GM13976 (cell line): ENCODE data around the gene C6orf47.
A peak's percentile ranks its signal among the peaks of the same experiment; 100 is the strongest.

ENCODE experiments used
- DNase-seq: peaks from one replicate; pipeline ENCODE4 v3.0.0; 2012; ENCODE audit warnings: low spot score
- CTCF ChIP-seq: IDR thresholded peaks from 2 replicates; pipeline ENCODE4 v1.5.1; 2012; ENCODE audit warnings: borderline replicate concordance, mild to moderate bottlenecking; ENCODE audit not compliant: insufficient read depth; ENCODE audit errors: extremely low read depth, missing control alignments, control extremely low read depth
- in situ Hi-C: fragments of 300-500 bp; cut with MboI; formaldehyde crosslinking; loops from one replicate; pipeline ENCODE4 v1.12.0; 2022; ENCODE audit warnings: low sequenced_read_pairs, mixed read lengths, inconsistent platforms; ENCODE audit not compliant: unreplicated experiment

C6orf47 gene

GRCh38 chr6:31614684-31615578 lies 45.6 kb downstream of the C6orf47 start, which contains the start of gene AIF1:
AIF1 (plus strand) TSS chr6:31615234; CDS start chr6:31615330, 96 bp downstream.
- no peak for TF ChIP-seq CTCF
- in situ Hi-C loops = no loop called here
- DNase-seq = no peak

- peak; percentile 75 for DNase-seq
- no peak for TF ChIP-seq CTCF
- in situ Hi-C loops = no loop called here
These were observed 46.4 kb downstream of the C6orf47 start for GRCh38 chr6:31614075-31614619.

GRCh38 chr6:31610968-31611367 lies 49.6 kb downstream of the C6orf47 start:
- in situ Hi-C loops = no loop called here
- DNase-seq = no peak
- TF ChIP-seq CTCF = no peak

- DNase-seq = no peak
- in situ Hi-C loops = no loop called here
These were observed 50.8 kb downstream of the C6orf47 start for GRCh38 chr6:31609519-31610406.

More at GRCh38 chr6:31609519-31610406, 50.8 kb downstream of the C6orf47 start:
- no peak for TF ChIP-seq CTCF
